Fibroblast of pulmonary artery (primary cell): Measurements from ENCODE around the gene SH2D2A.

Experiments used
- DNase-seq: peaks from one replicate; pipeline ENCODE4 v3.0.0-alpha.2; 2010; ENCODE audit warnings: low read depth
- H3K4me3 ChIP-seq: replicated peaks from 2 replicates; pipeline ENCODE4 v1.5.1; 2011; ENCODE audit warnings: low read depth, mild to moderate bottlenecking, control low read depth, low read length, moderate library complexity
- CTCF ChIP-seq: IDR thresholded peaks from 2 replicates; pipeline ENCODE4 v1.5.1; 2011; ENCODE audit warnings: mild to moderate bottlenecking, control low read depth, low read length, inconsistent platforms; ENCODE audit errors: missing control alignments

SH2D2A gene

GRCh38 chr1:156814571-156815260 is 1.9 kb downstream of the SH2D2A start:
- no peak overlapping the region for H3K4me3 ChIP-seq
- TF ChIP-seq CTCF = no peak
- DNase-seq = no peak

- peak; percentile 50 for DNase-seq
- peak; percentile 48 for TF ChIP-seq CTCF
- peak overlapping the region; percentile 36 for H3K4me3 ChIP-seq
These were observed 2.7 kb downstream of the SH2D2A start for GRCh38 chr1:156813750-156814570.

DNA sequence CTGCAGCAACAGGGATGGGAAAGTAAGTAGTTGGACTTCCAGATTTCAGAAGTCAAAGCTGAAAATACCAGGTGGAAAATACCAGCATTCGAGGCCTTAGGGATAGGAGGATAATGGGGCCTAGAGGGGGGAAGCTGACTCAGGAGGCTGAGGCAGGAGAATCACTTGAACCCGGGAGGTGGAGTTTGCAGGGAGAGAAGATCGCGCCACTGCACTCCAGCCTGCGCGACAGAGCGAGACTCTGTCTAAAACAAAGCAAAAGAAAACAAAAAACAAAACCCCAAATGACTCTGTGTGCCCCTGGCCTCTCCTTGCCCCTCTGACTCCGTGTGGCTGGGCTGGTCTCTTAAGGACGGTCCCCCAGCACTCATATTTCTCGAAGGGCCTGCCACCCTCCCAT is 3.4 kb downstream of the SH2D2A start:
- no peak for DNase-seq
- TF ChIP-seq CTCF = no peak
- no peak overlapping the region for H3K4me3 ChIP-seq

DNA sequence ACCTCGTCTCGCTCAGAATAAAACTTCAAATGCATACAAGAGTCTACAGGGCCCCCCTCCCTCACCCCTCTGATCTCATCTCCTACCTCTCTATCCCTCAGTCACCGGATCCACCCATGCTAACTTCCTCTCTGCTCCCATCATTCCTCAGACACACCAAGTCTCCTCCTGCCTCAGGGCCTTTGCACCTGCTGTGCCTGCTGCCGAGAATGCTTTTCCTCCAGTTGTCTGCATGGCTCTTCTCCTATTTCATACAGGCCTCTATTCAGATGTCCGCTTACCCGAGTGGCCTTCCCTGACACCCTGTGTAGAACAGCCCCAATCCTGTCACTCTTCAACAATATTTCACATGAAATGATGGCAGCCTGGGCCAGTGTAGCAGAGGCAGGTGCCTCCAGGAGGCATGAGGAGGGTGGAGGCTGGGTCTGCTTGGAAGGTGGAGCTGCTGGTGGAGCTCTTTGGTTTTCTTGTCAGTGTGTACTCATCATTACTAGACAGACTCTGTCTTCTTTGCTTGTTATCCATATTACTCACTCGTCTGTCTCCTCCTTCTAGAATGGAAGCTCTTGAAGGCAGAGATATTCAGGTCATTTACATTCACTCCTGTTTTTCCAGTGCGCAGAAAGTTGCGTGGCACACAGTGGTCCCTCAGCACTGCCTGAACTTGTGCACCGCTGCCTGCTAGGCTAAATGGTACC is 4.2 kb downstream of the SH2D2A start:
- DNase-seq = no peak
- no peak overlapping the region for H3K4me3 ChIP-seq
- TF ChIP-seq CTCF = no peak

GRCh38 chr1:156811168-156811567 is 5.5 kb downstream of the SH2D2A start:
- TF ChIP-seq CTCF = no peak
- DNase-seq = no peak
- H3K4me3 ChIP-seq = no peak overlapping the region

DNA sequence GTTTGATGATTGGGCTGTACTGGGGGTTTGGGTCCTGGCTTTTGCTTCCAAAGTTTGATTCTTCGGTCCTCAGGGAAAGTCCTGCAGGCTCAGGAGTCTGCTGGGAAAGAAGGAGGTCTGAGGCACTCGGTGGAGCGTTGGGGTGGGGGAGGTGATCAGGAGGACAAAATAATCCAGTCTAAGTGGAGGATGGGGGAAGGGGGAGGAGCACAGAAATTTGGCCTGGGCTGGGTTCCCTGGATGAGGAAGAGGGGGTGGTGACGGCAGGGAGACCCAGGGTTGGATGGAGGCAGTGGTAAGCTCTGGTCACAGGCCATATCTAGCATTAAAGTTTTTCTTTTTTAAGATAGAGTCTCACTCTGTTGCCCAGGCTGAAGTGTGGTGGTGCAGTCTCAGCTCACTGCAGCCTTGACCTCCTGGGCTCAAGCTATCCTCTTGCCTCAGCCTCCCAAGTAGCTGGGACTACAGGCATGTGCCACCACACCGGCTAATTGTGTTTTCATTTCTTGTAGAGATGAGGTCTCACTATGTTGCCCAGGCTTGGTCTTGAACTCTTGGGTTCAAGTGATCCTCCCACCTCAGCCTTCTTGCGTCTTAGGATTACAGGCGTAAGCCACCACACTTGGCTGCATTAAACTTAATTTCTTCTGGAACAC is 6.8 kb downstream of the SH2D2A start:
- DNase-seq = no peak
- TF ChIP-seq CTCF = no peak
- no peak overlapping the region for H3K4me3 ChIP-seq
